Measurements from ENCODE around the gene AP1S1.

Gene AP1S1

DNA sequence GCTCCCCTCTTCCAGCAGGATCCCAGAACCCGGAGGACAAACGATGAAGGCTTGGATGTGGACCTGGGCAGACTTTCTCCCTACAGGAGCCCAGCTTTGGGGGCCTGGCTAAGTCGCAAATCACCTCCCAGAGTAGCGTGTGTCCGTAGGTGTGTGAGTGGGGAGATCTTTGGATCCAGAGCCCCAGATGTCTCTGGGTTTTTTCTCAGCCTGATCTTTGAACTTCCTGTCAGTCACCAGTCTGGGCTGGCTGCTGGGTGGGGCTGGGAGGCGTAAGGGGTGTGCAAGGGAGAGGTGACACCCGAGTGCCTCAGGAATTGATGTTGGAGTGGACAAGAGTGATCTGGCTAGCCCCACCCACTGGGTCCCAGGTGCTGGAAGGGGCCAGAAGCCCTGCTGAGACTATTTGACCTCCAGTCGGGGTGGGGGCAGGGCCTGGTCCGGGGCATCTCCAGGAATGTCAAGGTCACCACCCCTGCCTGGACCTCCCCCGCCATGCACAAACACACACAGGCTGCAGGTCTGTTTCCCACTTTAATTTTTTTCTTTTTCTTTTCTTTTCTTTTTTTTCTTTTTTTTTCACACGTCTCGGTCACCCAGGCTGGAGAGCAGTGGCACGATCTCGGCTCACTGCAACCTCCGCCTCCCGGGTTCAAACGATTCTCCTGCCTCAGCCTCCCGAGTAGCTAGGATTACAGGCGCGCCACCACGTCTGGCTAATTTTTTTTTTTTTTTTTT lies 46.8 kb downstream of the AP1S1 start, which contains the start of gene MOGAT3:
Gene MOGAT3, minus strand, starts transcription at position 175 of the 738 bp plus-strand sequence. CDS start 182 bp downstream, outside the sequence.
- DNase-seq (ENCODE audit: low read depth), result no peak

DNA sequence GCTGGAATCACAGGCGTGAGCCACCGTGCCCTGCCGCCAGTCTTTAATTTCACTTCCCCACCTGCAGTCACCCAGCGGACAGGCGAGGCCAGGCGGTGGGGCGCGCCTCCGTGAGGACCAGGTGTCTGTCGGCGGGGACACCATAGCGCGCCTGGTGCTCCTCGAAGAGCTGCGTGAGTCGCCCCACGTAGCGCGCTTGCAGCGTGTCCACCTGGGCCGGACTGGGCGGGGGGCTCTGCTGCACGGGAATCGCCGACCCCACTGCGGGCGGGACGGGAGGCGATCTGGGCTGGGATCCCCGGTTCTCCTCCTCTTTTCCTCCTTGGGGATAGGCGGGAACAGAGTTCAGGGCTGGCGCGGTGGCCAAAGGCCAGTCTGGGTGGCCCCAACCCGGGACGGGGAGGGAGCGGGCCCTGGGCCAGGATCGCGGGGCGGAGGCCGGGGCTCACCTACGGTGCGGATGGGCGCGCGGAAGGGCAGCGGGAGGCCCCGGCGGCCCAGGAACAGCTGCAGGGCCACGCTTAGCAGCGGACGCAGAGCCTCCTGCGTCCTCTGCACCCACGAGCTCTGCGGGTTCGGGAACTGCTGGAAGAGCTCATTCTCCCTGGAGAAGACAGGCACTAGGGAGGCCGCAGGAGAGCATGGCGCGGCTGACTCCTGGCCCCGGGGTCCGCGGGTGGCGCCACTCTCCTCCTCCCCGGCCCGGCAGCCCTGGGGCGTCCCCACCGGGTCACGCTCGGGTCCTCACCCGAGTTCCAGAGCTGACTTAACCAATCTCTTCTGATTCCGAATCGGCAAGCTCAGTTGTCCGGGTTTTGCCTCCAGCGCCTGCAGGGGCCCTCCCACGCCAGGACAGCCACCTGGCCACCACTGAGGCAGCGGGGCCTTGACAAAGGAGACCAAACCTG lies 47.7 kb downstream of the AP1S1 start:
- DNase-seq (ENCODE audit: low read depth), result peak; percentile 13

DNA sequence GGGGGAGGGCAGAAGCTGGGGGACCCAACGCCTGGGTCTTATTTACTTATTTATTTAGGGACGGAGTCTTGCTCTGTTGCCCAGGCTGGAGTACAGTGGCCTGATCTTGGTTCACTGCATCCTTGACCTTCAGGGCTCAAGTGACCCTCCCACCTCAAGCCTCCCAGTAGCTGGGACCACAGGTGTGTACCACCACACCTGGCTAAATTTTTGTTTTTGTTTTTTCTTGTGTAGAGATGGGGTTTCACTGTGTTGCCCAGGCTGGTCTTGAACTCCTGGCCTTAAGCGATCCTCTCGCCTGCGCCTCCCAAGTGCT lies 48.3 kb downstream of the AP1S1 start:
- DNase-seq (ENCODE audit: low read depth), result no peak

GRCh38 chr7:101203740-101204738 lies 49.8 kb downstream of the AP1S1 start:
- DNase-seq (ENCODE audit: low read depth), result peak; percentile 41

GRCh38 chr7:101205901-101206664 lies 51.8 kb downstream of the AP1S1 start:
- DNase-seq (ENCODE audit: low read depth), result no peak

- no peak for DNase-seq (ENCODE audit: low read depth)
Observed at GRCh38 chr7:101206665-101207042, 52.4 kb downstream of the AP1S1 start.

DNA sequence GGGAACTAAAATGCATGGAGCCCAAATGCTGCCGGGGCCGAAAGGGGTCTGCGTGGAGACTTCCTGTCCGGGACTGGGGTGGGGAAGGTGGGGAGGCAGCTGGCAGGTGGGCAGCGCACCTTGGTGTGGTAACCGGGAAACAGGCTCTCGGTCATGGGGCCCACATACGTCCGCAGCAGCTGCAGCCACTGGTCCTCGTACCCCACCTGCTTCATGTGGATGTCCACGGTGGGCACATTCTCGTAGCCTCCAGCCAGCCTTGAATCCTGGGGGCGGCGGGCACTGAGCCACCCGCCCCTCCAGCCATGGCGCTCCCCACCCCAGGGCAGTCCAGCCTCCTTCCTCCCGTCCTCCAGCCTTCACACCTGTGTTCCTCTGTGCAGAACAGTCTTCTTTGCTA lies 53.2 kb downstream of the AP1S1 start:
- DNase-seq (ENCODE audit: low read depth), result no peak

DNA sequence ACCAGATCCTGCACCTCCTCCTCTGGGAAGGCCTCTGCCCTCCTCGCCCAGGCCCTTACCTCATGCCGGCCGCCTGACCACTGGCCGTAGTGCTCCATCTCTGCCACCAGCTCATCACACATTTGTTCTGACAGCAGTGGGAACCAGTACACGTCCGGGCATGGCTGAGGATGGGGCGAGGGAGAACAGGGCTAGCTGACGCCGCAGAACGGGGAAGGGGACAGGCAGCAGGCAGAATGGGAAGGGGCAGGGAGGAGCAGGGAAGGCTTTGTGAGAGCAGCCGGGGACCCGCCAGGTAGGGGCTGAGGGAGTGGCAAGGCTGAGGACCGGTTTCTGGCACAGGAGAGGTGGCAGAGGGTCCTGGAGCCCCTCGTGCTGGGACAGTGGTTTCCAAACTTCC lies 54.5 kb downstream of the AP1S1 start:
- DNase-seq (ENCODE audit: low read depth), result no peak

- DNase-seq (ENCODE audit: low read depth), result no peak
Observed at GRCh38 chr7:101210143-101210542, 55.9 kb downstream of the AP1S1 start.
